VCaP (cell line): Measurements from ENCODE around the gene UAP1L1.

Experiments
- H3K27ac ChIP-seq: fragments of 450-650 bp; 2 replicates; pipeline ENCODE4 v1.5.1; 2017
- CTCF ChIP-seq: fragments of 450-650 bp; conservative IDR thresholded peaks from 2 replicates; pipeline ENCODE4 v1.5.1; 2017; ENCODE audit warnings: mild to moderate bottlenecking, moderate library complexity

The UAP1L1 gene

DNA sequence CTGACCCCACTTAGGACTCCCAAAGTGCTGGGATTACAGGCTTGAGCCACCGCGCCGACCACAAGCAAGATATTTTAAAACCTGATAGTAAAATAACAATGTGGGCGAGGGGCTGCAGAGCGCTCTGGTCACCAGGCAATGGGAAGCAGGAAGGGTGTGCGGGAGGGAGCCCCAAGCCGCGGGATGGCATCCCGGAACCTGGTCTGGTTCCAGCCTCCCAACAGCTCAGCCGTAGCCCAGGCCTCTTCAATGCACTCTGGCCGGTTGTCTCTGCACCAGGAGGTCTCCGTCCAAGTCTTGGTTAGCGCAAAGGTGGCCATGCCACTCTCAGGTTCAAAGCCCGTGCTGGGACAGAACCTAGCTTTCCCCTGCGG lies 694 bp upstream of the UAP1L1 start:
- H3K27ac ChIP-seq = peak overlapping the region; percentile 100

DNA sequence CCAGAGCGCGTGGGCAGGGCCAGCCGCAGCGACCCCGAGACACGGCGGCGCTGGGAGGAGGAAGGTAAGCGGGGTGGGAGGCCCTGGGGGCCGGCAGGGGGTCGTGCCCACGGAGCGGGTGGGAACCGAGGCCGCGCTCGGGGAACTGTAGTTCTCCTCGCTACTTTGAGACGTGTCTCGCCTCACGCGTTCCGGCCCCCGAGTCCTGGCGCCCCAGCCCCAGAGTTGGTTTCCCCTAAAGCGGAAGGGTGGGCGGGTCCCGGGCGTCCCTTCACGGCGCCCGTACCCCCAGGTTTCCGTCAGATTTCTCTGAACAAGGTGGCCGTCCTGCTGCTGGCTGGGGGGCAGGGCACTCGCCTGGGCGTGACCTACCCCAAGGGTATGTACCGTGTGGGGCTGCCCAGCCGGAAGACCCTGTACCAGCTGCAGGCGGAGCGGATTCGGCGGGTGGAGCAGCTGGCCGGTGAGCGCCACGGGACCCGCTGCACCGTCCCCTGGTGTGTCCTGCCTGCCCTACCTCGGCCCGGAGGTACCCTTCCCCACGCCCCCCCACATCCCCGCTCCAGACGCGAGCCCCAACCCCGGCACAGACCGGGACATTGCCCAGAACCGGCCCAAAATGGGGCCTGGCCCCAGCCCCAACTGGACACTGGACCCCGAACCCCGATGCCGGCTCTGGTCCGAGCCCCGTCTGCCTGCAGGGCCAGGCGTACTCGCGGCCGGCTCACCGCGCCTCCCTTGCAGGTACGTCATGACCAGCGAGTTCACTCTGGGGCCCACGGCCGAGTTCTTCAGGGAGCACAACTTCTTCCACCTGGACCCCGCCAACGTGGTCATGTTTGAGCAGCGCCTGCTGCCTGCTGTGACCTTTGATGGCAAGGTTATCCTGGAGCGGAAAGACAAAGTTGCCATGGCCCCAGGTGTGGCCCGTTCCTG lies 709 bp downstream of the UAP1L1 start:
- peak overlapping the region; percentile 100 for H3K27ac ChIP-seq
- no peak for TF ChIP-seq CTCF

More for the DNA sequence above, 694 bp upstream of the UAP1L1 start:
- TF ChIP-seq CTCF = no peak

DNA sequence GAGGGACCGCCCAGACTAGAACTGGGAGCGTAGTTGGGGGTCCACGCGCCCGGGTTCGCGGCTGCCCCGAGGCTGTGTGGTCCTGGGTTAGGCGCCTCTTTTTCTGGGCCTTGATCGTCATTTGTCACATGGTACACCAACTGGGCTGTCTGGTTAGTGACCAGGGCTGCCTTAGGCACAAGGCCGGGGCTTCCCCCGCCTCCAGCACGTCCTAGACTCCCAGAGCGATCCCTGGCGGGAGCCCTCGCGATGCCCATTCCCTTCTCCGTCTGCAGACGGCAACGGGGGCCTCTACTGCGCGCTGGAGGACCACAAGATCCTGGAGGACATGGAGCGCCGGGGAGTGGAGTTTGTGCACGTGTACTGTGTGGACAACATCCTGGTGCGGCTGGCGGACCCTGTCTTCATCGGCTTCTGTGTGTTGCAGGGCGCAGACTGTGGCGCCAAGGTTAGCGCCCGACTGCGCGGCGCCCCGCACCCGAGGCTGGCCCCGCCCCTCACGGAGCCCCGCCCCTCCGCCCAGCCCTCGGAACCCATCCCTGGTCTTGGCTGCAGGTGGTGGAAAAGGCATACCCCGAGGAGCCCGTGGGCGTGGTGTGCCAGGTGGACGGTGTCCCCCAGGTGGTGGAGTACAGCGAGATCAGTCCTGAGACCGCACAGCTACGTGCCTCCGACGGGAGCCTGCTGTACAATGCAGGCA lies 1.5 kb downstream of the UAP1L1 start:
- H3K27ac ChIP-seq = peak overlapping the region; percentile 100
- TF ChIP-seq CTCF = no peak

- no peak for TF ChIP-seq CTCF
- peak overlapping the region; percentile 100; the same call in 1 of the 2 replicates for H3K27ac ChIP-seq
These were observed 2.1 kb downstream of the UAP1L1 start for GRCh38 chr9:137079401-137079787.

GRCh38 chr9:137080260-137081122 lies 3.2 kb downstream of the UAP1L1 start:
- TF ChIP-seq CTCF = no peak
- peak overlapping the region; percentile 100 for H3K27ac ChIP-seq

- peak overlapping the region; percentile 100; the same call in 1 of the 2 replicates for H3K27ac ChIP-seq
- no peak for TF ChIP-seq CTCF
These were observed 5.1 kb downstream of the UAP1L1 start for GRCh38 chr9:137082222-137082924.
